Iris pigment epithelial cell (primary cell): ENCODE results near the gene DGUOK.

Experiments used
- DNase-seq: peaks from one replicate; pipeline ENCODE4 v3.0.0-alpha.2; 2011; ENCODE audit warnings: low read depth

Gene DGUOK

DNA sequence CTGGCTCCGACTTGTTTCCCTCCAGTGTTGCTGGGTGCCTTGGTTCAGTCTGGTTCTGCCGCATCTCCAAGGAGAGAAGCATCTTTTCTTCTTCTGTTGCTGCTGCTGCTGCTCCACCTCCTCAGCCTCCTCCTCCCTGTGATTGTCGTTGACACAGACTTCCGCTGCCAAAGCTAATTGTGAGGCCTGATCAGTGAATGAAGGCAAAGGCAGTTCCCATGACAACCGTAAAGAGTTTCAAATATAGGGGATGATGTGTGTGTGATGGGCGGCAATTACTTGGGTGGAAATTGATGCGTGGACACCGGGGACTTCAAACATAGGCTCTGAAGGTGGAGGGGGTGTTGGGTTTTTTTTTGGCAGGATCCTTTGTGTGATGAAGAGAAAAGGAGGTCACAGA, 71.8 kb downstream of the DGUOK start:
- no peak for DNase-seq

GRCh38 chr2:73998933-73999332, 72.3 kb downstream of the DGUOK start:
- DNase-seq: no peak

DNA sequence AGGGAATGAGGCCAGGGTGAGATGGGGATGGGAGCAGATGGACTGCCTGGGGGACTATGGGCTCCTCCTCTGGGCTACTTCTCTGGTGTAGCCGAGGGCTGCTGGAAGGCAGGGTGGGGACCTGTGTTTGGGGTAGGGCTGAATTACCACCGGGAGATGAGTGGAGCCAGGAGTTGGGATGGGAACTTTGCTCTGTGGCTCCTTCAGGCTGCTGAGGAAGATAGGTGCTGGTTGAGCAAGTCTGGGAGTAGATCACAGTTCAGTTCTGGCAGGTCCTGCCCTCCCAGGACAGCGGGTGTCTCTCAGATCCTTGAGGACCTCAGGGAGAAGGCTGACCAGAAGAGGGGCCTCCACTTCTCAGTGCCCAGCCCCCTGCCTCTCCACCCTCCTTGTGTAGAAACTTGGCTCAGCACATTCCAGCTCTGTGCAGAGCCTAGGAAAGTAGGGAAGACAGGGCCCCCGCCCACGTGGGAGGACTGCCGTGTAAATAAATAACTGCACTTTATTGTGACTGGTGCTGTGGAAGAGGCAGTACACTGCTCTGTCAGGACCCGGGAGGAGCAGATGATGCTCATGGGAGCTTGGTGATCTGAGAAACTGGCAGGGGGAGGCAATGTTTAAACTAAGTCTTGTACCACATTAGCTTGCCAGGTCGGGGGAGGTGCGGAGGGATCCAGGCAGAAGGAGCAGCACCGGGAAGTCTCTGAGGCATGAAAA, 73.4 kb downstream of the DGUOK start:
- DNase-seq: peak; percentile 48

- DNase-seq: no peak
Observed at GRCh38 chr2:74000666-74001065, 74.0 kb downstream of the DGUOK start.

DNA sequence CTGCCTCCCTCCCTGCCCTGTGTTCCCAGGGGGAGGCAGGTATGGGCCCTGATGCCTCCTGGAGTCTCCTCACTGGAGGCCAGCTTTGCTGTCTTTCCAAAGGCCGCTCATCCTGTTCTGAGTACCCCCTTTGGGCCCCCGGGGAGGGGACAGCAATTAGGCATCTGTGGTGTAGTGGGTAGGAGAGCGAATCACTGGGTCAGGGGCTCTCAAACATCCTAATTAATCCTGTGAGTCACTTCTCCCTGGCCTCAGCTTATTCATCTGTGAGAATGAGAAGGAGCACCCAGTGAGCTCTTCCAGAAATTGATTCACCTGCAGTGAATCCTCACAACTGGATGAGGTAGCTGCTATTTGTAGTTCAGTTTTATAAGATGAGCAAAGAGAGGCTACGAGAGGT, 74.4 kb downstream of the DGUOK start:
- no peak for DNase-seq

GRCh38 chr2:74001781-74002504, 75.3 kb downstream of the DGUOK start:
- no peak for DNase-seq

DNA sequence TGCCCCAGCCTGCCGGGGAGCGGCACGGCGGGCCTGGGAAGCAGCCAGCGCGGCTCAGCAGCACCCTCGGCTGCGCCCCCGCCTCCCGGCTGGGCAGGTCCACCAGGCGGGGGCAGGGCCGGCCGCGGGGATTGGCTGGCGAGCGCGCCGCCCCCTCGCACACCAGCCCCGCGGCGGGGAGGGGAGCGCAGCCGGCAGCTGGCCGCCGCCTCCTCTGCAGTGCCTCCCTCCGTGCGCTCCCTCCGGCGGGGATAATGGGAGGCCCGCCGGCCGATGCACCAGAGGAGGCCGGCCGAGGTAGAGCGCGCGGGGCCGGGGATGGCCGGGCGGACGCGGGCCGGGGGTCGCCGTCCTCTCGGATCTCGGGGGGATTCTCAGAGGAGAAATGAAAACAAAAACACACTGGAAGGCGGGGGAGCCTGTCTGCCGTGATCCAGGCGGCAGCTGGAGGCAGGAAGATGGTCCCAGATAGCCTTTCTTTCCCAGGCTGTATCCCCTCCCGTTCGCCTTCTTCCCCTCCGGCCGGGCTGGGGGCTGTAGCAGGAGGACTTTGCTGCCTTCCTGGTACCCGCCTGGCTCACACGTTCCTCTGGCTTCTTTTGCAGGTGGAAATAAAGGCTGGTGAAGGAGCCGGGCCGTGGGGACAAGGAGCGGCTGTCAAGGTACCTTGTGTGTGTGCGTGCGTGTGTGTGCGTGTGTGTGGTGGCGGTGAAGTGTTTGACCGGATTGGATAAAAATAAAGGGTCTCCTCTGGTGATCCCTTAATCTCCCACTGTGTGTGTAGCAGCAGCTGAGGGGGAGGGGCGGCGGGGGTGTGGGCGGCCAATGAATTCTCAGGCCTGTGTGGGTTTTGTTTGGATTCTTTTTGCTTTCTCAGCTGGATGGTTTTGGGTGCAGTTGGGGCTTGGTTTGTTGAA, 76.1 kb downstream of the DGUOK start:
- peak; percentile 88 for DNase-seq

DNA sequence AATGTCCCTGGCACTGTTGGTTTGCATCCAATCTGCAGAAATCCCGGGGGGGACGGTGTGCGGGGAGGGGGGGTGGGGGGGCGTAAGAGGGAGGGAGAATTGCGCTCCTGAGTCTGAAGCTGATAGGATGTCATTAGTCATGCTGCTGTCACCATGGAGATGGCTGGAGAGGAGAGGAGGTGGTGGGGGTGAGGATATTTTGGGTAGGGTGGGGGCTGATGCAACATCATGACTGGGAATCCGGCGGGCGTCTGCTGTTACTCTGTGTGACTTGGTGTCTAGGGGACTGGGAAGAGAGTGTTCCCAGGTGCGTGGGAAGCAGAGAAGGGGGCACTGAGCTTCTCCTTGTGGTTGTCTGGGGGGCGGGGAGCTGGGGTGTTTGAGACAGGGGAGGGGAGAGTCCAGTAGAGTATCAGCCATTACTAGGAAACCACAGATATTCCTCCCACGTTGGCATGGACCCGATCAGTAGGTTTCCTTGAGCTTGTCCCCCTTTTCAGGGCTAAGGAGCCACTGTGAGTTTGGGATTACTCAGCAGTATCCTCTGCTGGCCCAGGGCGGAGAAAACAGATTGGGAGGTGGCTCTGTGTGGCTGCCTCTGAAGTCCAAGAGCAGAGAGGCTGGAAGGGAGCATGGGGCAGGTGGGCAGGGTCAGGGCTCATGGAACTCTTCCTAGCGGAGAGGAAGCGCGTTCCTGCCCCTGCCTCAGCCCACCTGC, 77.0 kb downstream of the DGUOK start:
- peak; percentile 53 for DNase-seq

GRCh38 chr2:74004212-74005182, 77.8 kb downstream of the DGUOK start:
- DNase-seq: no peak

- no peak for DNase-seq
Observed at GRCh38 chr2:74005786-74006185, 79.1 kb downstream of the DGUOK start.

GRCh38 chr2:74006459-74006858, 79.8 kb downstream of the DGUOK start:
- no peak for DNase-seq

- no peak for DNase-seq
Observed at GRCh38 chr2:74007121-74007520, 80.4 kb downstream of the DGUOK start.

DNA sequence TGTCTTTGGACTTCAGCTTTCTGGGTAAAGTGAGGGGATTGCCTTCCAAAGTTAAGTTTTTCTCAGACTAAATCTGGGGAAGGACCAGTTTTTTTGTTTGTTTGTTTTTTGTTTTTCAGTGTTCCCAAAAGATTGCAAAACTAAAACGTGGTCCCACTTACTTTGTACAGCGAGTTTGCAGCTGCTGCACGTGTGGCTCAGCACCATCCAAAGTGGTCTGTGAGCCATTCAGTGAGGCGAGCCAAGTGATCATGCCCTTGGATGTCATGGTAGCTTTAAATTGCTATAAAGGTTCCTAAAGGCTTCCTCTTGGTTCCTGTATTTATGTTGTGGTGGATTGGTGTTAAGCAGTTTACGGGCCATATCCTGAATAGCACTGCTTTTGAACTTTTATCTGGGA, 81.0 kb downstream of the DGUOK start:
- DNase-seq: no peak
